Embryonic facial prominence (tissue), 1 donor: Measurements from ENCODE around the gene RRP15.
"Not testable (repeated sequence)": the region's sequence is repeated elsewhere in the genome, so short reads cannot be mapped to it uniquely, and the experiment has no call there.

Experiments
- DNase-seq: peaks from one replicate; pipeline ENCODE4 v3.0.0-alpha.2; 2016; ENCODE audit errors: extremely low spot score

The RRP15 gene

DNA sequence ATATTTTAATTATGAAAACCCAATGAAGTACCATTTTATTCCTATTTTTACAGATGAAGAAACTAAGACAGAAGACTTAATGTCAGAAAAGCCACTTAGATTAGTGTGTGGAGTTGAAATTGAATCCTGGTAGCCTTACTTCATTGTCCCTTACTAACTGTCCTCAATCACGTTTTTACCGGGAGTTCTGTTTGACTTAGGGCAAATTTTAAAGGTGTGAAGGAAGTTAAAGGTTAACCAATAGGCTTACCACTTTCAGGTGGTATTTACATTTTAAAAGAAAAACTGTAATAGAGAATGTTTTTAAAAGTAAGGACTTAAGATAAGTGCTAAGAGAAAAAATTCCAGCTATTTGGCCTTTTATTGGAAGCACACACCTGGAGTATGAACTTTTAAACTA, 12.4 kb downstream of the RRP15 start:
- no peak for DNase-seq

DNA sequence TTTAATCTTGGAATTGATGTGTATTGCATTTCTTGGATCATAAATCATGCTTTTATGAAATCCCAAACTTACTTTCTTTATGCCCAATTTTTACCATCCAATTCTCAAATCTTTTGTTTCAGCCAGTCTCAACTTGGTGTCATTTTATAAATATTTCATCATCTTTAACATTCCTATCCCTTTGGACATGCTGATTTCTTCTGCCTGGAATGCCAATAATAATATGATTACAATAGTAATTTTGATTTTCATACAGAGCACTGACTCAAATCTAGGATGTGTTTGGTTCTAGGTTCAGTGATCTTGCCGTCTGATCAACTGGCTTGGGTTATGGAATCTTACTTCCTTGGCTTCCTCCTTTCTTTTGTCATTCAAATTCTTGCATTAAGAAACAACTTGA, 12.8 kb downstream of the RRP15 start:
- DNase-seq = no peak

DNA sequence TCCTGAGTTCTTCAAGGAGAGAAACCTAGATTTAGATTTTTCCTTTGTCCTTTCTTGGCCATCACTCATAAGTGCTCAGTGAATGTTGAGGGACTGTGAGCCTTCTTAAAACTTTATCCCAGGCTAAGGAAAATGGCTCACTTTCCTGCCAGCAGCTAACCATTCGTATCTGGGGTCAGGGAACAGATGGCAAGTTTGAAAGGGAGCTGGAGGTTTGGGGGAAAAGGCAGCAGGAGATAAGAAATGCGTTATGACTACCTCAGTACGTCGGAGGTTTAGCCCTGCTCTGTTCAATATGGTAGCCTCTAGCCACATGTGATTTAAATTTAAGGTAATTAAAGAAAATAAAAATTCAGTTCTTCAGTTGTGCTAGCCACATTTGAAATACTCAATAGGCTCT, 13.3 kb downstream of the RRP15 start:
- no peak for DNase-seq

DNA sequence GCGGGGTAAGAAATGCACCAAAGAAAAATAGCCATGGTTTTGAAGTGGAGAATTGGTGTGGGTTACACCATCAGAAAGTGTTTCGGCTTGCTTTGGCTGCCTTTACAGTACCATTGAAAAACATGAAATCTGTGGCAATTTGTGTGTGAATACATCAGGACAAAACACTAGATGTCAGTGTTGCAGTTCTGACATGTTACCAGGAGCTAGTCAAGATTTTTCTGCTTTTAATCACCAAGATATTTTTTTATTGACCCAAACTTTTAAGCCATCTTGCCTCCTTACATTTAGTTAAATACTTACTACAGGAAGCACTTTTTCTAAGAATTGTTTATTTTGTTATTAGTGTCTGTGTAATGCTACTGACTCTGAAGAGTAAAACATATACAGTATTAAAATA, 14.3 kb downstream of the RRP15 start:
- DNase-seq = peak; percentile 18

DNA sequence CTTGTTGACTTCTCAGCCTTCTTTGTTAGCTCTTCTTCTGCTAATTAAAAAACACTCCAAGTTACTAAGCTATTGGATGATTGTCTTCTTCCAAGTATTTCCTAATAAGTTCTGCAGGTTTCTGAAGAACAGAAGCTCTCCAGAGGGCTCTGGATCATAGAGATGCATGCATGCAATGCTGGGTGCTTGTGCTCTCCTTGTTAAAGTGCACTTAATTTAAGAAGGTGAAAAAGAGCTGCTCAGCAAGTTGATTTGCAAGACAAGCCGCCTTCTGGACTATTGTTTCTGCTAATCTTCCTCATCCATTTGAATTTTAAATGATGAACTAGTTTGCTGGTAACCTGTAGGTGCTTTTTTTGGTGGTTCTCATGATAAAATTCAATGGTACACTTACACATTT, 16.1 kb downstream of the RRP15 start:
- no peak for DNase-seq

DNA sequence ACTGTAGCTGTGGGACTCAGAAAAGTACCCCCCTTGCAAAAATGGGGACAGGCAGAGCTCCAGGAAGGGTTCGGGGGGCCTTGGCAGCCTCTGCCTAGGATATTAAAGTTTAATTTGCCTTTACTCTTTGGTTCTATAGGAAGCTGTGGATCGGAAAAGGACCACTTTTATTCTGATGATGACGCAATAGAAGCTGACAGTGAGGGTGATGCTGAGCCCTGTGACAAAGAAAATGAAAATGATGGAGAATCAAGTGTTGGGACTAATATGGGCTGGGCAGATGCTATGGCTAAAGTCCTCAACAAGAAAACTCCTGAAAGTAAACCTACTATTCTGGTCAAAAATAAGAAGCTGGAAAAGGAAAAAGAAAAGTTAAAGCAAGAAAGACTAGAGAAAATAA, 17.1 kb downstream of the RRP15 start:
- no peak for DNase-seq

DNA sequence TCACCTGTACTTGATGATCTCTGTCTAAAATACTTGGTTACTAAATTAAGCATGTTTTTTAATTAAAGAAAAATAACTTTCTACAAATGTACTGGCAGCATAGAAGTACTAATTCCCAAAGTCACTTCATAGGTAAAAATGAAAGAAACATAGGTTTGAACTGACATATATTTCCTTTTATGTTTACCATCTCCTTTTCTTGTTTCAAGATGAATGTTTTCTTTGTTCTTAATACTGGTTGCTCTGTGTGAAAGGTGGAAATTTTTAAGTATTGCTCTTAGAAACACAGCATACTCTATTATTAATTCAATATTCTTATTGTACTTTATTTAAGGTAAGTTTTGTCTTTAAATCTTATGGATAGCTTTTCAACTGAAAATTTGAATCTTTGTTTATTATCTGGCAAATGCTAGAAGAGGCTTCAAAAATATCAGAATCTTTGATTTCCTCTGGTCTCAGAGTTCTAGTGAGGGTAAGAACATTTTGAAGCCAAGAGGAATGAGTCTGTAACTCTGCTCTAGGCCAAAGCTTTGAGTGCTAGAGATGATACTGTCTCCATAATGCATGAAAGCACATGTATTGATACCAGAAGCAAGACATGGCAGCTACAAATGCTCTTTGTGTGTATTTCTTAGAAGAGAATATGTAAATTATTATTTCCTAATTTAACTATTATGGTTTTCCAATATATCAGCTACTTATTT, 18.2 kb downstream of the RRP15 start:
- DNase-seq = no peak

DNA sequence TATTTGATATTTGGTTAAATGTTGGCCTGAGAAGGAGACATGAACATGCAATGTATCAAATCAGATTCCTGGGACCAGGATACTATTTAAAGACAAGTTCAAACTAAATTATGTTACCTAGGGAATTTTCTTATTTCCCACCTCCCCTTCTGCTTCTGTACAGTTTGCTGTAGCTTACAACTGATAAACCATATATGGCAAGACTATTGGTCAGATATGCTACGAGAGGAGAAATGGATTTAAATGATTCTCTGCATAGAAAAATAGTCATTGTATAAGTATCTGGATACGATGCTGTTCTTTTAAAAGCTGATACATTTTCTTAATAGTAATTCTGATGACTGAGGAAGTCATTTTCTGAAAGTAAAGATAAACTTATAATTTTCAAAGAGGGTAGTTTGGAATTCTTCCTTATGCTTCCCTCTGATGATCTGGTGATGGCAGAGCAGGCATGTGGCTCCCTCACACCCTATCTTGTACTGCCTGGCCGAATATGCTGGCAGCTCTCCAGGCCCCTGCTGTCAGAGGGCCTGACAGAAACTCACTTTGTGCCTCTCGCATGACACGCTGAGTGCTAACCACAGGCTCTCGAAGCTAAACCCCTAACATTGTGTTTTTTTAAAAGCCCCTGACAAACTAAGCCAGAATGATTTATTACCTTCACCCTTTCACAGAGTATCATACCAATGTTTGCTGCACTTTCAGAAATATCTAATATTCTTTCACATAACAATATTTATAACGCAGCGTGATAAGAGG, 19.4 kb downstream of the RRP15 start:
- DNase-seq = no peak

DNA sequence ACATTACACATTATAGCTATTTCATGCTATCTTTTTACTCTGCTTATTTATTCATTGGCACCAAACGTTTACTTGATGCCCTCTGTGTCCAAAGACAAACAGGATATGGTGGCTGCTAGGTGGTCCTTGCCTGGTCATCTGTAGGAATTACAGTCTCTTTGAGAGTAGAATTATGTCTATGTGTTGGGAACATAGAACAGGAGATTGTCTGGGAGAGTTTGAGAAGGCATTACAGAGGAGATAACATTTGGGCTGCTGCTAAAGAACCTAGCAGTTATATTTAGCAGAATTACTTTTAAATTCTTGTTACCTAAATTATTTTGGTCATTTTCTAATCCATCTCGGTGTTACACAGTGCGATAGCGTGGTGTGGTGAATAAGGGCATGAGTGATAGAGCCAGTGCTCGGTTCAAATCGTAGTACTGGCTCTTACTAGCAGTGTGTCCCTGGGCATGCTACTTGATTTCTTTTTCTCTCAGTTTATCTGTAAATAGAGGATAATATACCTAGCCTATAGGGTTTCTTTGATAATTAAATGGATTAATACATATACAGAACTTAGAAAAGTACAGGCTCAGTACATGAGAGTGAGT, 20.5 kb downstream of the RRP15 start:
- DNase-seq = no peak

DNA sequence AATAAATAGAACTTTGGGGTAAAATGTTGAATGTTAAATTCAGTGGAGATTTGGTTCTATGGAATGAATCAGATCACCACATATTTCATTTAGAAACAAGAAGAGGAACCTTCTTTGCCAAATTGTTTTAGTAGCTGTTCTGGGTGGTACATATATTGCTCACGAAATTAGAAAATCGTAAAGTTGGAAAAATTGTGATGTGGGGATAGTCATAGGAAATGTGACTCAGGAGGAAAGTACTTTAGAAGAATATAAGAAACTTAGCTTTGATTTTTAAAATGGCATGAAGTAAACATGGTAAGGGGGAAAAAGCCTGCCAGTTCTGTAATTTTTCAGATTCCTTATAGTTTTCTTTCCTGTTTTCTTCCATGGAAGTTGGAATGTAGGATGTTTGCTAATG, 27.4 kb downstream of the RRP15 start:
- no peak for DNase-seq

DNA sequence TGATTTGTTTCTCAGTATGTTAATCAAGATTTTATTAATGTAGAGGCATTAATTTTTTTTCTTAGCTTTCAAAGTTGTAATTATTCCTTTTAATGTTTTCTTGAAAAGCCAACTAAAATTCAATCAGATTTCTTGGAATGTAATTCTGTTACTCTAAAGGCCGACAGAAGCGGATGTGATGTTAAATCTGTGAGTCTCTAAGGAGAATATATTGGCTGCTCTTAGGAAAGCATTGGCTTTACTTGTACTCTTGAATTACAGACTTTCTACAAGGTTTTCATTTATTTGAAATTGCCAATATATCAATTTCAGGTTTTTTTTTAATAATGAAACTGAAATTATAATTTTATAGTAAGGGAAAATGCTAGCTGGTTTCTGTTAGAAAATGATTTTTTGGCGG, 29.2 kb downstream of the RRP15 start:
- no peak for DNase-seq

DNA sequence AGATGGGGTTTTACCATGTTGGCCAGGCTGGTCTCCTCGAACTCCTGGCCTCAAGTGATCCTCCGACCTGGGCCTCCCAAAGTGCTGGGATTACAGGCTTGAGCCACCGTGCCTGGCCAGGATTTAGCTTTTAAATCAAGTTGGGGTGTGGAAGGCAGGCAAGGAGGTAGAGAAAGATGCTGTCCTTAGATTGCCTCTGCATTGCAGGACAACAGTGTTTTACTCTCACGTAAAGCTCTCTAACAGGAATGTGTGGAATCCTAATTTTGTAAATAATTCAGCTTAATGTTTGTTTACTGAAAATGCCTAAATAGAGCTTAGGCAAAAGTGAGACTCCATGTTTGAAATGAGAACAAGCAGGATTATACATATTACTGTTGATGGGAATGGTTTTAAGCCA, 30.5 kb downstream of the RRP15 start:
- no peak for DNase-seq

DNA sequence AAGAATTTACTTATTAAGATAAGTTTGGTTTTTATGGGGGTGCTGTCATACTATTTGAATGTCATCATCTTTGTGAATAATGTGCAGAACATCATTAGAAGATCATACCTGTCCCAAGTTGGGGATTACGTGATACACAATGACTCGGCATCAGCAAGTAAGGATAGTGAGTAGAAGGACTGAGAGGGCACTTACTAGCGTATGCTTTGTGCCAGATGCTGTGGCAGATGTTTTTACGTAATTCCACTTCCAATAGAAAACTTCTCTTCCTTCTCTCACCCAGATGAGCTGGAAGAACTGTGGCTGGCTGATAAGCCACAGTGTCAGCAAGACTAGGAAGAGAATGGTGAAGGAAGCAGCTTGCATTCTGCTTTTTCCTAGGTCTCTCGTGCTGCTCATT, 32.0 kb downstream of the RRP15 start:
- DNase-seq = no peak

DNA sequence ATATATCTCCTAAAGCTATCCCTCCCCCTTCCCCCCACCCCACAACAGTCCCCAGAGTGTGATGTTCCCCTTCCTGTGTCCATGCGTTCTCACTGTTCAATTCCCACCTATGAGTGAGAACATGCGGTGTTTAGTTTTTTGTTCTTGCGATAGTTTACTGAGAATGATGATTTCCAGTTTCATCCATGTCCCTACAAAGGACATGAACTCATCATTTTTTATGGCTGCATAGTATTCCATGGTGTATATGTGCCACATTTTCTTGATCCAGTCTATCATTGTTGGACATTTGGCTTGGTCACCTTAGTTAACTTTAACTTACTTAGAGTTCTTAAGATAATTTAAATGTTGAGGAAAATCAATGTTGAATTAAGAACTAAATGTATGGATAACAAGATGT, 35.1 kb downstream of the RRP15 start:
- not testable (repeated sequence) for DNase-seq

DNA sequence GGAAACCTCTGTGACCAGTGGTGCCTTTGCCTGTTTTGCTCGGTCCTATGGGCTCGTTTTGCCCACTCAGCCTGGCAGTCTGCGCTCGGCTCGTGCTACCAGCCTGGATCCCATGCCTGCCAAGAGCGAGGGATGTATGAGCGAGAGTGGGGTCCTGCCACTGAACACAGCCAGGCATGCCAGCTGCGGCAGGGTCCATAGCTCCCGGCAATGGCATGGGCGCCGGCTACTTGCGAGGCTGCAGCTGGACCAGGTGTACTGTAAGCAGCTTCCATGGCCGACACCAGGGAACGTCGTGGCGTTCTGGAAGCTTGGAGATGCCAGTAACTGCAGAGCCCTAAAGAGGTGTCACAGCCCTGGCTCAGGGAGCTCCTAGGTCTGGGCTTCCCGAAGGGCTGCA, 37.7 kb downstream of the RRP15 start:
- no peak for DNase-seq

DNA sequence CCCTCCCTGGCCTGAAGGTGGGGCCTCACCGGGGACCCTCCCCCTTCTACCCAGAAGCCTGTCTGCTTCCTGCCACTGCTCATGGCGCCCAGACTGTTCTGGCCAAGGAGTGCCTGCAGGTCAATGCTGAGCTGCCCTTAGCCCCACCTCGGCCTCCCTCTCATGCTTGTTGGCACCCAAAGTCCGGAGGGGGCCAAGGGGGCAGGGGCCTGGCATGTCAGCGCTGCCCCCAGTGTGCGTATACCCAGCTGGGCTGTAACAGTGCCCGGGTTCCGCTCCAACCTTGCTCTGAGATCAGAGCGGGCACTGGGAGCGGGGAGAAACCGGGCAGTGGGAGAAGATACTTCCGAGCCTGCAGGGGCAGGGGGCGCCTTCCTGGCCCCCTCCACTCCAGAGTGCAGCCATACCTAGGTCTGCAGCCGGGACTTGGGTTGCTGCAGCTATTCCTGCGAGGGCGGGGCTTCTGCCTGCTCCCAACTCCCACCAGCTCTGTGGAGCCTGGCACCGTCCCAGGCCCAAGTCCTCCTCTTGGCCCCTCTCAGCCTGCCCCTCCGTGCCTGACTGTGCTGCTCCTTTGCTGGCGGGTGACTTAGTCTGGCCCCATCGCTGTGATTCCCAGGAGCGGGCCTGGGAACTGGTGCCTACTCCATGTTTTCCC, 38.6 kb downstream of the RRP15 start:
- no peak for DNase-seq

DNA sequence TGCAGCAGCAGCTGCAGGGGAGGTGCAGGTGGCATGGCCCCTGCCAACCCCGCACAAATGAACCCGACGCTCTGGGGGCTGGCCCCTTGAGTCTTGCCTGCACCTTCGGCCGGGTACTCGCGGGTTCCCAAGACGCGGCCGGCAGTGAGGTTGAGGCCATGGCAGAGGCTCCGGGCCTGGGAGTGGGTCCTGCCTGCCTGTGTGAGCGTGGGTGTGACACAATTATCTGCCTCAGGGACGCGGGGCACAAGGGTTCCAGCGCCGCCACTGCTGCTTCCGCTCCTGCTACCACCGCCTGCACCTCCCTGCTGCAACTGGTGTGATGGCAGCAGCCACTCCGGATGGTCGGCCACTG, 39.1 kb downstream of the RRP15 start:
- no peak for DNase-seq

DNA sequence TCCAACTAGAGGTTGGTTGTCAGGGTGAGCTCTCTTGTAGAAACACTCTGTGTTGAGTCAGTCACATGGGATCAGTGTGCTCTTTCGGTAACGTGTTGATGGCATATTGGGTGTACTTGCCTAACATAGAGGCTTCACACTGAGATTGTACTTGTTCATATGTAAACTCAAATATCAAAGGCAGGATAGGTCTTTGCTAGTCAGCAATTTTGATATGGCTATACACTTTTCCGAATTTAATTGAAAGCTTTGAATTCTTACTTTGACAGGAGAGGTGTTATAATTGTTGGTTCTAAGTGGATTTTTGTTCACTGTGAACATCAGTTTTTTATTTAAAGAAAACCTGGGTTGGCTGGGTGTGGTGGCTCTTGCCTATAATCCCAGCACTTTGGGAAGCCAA, 43.7 kb downstream of the RRP15 start:
- DNase-seq = no peak

DNA sequence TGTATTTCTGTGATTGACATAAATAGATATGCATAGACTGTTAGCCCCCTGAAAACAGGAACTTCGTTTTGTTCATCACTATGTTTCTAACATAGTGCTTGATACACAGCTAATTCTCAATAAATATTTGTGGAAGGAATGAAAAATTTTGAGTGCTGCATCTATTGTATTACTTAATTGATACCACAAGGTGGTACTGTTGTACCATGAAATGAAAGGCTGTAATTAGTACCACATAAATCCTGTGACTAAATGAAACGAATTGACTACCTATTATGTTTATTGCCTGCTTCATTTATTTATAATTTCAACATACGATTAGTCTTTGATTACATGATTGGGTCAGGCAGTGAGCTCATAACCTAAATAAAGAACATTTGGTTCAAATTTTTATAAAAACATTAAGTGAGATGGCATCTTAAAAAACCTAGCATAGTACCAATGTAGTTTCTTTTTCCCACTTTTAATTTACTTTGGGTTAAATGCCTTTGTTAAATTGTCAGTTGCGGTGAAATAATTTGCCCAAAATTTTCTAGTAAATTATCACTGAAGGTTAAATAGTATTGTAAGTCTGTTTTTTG, 45.0 kb downstream of the RRP15 start:
- DNase-seq = peak; percentile 63

DNA sequence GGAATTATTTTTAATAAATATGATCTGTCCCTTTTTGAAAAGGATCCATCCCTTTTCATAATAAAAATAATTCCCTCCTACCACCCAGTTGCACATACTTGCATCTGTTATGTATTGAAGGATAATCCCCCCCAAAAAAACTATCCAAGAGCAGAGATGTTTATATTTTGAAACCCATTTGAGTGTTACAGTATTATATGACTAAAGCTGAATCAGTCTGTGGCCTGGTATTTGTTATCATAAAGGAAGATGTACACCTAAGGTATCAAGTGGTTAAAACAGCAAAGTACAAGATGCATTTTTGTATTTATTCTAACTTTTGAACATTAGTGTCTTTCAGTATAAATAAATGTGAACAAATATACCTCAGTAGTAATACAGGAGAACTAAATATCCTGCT, 47.3 kb downstream of the RRP15 start:
- no peak for DNase-seq

DNA sequence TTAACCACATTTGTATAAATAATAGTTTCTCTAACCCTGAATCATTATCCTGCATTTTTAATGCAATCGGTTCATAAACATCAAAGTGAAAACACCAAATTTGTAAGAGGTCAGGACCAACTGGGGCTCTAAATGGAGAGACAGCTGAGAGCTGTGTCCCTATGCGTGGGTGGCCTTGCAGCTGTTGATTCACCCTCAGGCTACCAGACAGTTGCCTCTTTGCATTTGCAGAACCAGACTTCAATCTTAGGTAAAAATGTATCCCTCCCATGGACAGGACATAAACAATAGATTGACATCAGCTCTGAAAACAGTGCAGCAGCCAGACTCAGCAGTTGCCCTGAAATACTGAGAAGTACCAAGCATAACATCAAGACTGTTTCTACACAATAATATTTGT, 51.2 kb downstream of the RRP15 start:
- no peak for DNase-seq

DNA sequence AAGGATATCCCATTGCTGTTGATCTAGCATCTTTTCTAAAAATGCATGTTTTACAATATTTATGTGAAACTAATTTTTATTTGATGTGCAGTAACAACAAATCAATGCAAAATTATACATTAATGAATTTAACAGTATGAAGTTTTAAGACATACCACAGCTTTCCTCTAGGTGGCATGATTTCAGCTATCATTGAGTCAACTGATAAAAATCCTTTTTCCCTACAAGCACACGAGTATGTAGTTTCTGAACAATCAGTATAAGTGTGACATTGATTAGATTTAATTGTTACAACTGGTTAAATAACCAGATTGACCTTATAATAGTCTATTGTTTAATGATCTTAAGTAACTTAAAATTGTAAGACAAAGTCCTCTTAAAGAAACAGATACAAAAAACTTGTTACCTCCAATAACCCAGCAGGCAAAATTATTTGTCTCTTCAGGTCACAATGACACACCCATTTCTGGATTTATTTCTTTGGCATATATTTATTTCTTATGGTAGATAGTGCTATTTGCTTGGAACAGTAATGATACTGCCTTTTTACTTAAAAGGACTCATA, 54.3 kb downstream of the RRP15 start:
- DNase-seq = peak; percentile 29
